HCT116 (cell line): ENCODE results near the gene MAML2. TPM values are rescaled to one million over a fixed set of nuclear protein-coding genes. Genes with fewer than 3 reads are reported as not detected.
A peak's percentile ranks its signal among the peaks of the same experiment; 100 is the strongest.

ENCODE experiments used
- ATAC-seq: fragments of 200-7000 bp; cut with Tn5 transposase; 2 replicates; pipeline ENCODE4 v1.9.1; 2020; ENCODE audit warnings: mild to moderate bottlenecking, moderate library complexity
- BruUV-seq: library from RNA; stranded (reverse); fragments of 400-500 nt; replicated peaks from 2 replicates; lab custom pipeline; 2021; lab: Mats Ljungman, UMichigan
- CTCF ChIA-PET: fragments of 300-600 bp; sonication (Branson Sonifier 250); formaldehyde crosslinking; loops from one replicate; lab custom pipeline; 2021; ENCODE audit warnings: antibody characterized with exemption; lab: Charles Lee
- POLR2A ChIA-PET: fragments of 300-600, 350-600 bp; sonication (Branson Sonifier 250); formaldehyde crosslinking; loops from one replicate; lab custom pipeline; 2021; ENCODE audit warnings: antibody characterized with exemption; lab: Charles Lee
- RAD21 ChIA-PET, 2 experiments: fragments of 300-600 bp; sonication (Branson Sonifier 250); formaldehyde crosslinking; loops; one replicate each; lab custom pipeline; 2023; ENCODE audit warnings: low total read pairs in 2 of 2; ENCODE audit not compliant: uncharacterized antibody in 2 of 2, unreplicated experiment in 2 of 2, low non-redundant PET in 1 of 2; lab: Charles Lee
- DNase-seq: peaks from one replicate; pipeline ENCODE4 v3.0.0-alpha.2; 2010; ENCODE audit warnings: low read depth, low spot score
- H2AFZ ChIP-seq: fragments of 200-600 bp; shearing (Covaris generic), sonication (generic); 2 replicates; pipeline ENCODE4 v1.6.1; 2017; ENCODE audit warnings: low read depth, mixed run types, mixed read lengths, antibody characterized with exemption, low read length; ENCODE audit not compliant: poor library complexity, severe bottlenecking
- H3K27ac ChIP-seq: 2 replicates; pipeline ENCODE4 v1.5.1; 2012; ENCODE audit warnings: low read depth, low read length
- H3K27me3 ChIP-seq: fragments of 200-600 bp; sonication (generic); 2 replicates; pipeline ENCODE4 v1.6.1; 2016; ENCODE audit warnings: mixed run types, low read length, mixed read lengths; ENCODE audit not compliant: insufficient read depth
- H3K36me3 ChIP-seq, 2 experiments: fragments of 200-500 bp in 1 of 2; fragments of 200-600 bp in 1 of 2; sonication (Bioruptor generic) in 1 of 2; sonication (generic) in 1 of 2; 2 replicates each; pipeline versions ENCODE4 v1.5.1 to v1.6.1; 2014 to 2016; ENCODE audit warnings: low read length in 2 of 2, inconsistent platforms in 1 of 2, mixed read lengths in 1 of 2, mixed run types in 1 of 2; ENCODE audit not compliant: insufficient read depth in 2 of 2, control insufficient read depth in 1 of 2
- H3K4me1 ChIP-seq, 2 experiments: fragments of 200-600 bp in 1 of 2; sonication (generic) in 1 of 2; 2 replicates each; pipeline versions ENCODE4 v1.5.1 to v1.6.1; 2012 to 2017; ENCODE audit warnings: low read length in 2 of 2, inconsistent platforms in 1 of 2, mild to moderate bottlenecking in 1 of 2, mixed read lengths in 1 of 2, mixed run types in 1 of 2, moderate library complexity in 1 of 2; ENCODE audit not compliant: insufficient read depth in 2 of 2, control insufficient read depth in 1 of 2
- H3K4me2 ChIP-seq: fragments of 200-600 bp; sonication (generic); 2 replicates; pipeline ENCODE4 v1.6.1; 2017; ENCODE audit warnings: mixed run types, low read length, mixed read lengths
- H3K4me3 ChIP-seq, 2 experiments: fragments of 200-600 bp in 1 of 2; sonication (generic) in 1 of 2; replicated peaks in 1 of 2; 2 replicates each; pipeline ENCODE4 v1.5.1; 2011 to 2016; ENCODE audit warnings: low read length in 2 of 2, control low read depth in 1 of 2, low read depth in 1 of 2, mild to moderate bottlenecking in 1 of 2, mixed read lengths in 1 of 2, mixed run types in 1 of 2
- H3K79me2 ChIP-seq: fragments of 200-600 bp; sonication (generic); 2 replicates; pipeline ENCODE4 v1.6.1; 2017; ENCODE audit warnings: mild to moderate bottlenecking, mixed run types, low read length, moderate library complexity, mixed read lengths; ENCODE audit not compliant: insufficient read depth
- H3K9ac ChIP-seq: fragments of 200-600 bp; sonication (generic); 2 replicates; pipeline ENCODE4 v1.6.1; 2016; ENCODE audit warnings: low read length, mixed read lengths
- H3K9me2 ChIP-seq: fragments of 200-600 bp; sonication (generic), shearing (Covaris generic); 2 replicates; pipeline ENCODE4 v1.6.1; 2017; ENCODE audit warnings: mixed run types, mild to moderate bottlenecking, moderate library complexity; ENCODE audit not compliant: insufficient read depth
- H3K9me3 ChIP-seq, 2 experiments: fragments of 200-500 bp in 1 of 2; fragments of 200-600 bp in 1 of 2; sonication (Bioruptor generic) in 1 of 2; sonication (generic) in 1 of 2; 2 replicates each; pipeline ENCODE4 v1.6.1; 2014 to 2017; ENCODE audit warnings: low read length in 2 of 2, mixed read lengths in 2 of 2, inconsistent platforms in 1 of 2, low read depth in 1 of 2, mild to moderate bottlenecking in 1 of 2, mixed run types in 1 of 2, moderate library complexity in 1 of 2; ENCODE audit not compliant: control insufficient read depth in 1 of 2, insufficient read depth in 1 of 2
- H4K20me1 ChIP-seq: fragments of 200-600 bp; sonication (generic), shearing (Covaris generic); 2 replicates; pipeline ENCODE4 v1.6.1; 2017; ENCODE audit warnings: mixed run types, mild to moderate bottlenecking, moderate library complexity; ENCODE audit not compliant: insufficient read depth
- EGR1 ChIP-seq: IDR thresholded peaks from 2 replicates; pipeline ENCODE4 v1.6.1; 2012; ENCODE audit warnings: low read depth
- ELF1 ChIP-seq: IDR thresholded peaks from 2 replicates; pipeline ENCODE4 v1.6.1; 2012; ENCODE audit warnings: low read depth, borderline replicate concordance
- EZH2phosphoT487 ChIP-seq: fragments of 200-600 bp; IDR thresholded peaks from 2 replicates; pipeline ENCODE4 v1.6.1; 2018; ENCODE audit warnings: antibody characterized with exemption, borderline replicate concordance
- FOSL1 ChIP-seq: IDR thresholded peaks from 2 replicates; pipeline ENCODE4 v1.6.1; 2012; ENCODE audit warnings: low read depth
- JUND ChIP-seq: IDR thresholded peaks from 2 replicates; pipeline ENCODE4 v1.6.1; 2012
- POLR2AphosphoS5 ChIP-seq: IDR thresholded peaks from 2 replicates; pipeline ENCODE4 v1.6.1; 2011; ENCODE audit warnings: mild to moderate bottlenecking, low read depth, low read length, moderate library complexity
- RAD21 ChIP-seq: IDR thresholded peaks from 2 replicates; pipeline ENCODE4 v1.6.1; 2012; ENCODE audit warnings: low read depth, mild to moderate bottlenecking
- SIN3A ChIP-seq: IDR thresholded peaks from 2 replicates; pipeline ENCODE4 v1.6.1; 2012; ENCODE audit warnings: low read depth
- SP1 ChIP-seq: IDR thresholded peaks from 2 replicates; pipeline ENCODE4 v1.6.1; 2012; ENCODE audit warnings: low read depth
- SRF ChIP-seq: IDR thresholded peaks from 2 replicates; pipeline ENCODE4 v1.6.1; 2012; ENCODE audit warnings: low read depth
- YY1 ChIP-seq: IDR thresholded peaks from 2 replicates; pipeline ENCODE4 v1.6.1; 2011; ENCODE audit warnings: low read length, low read depth, moderate library complexity, mild to moderate bottlenecking; ENCODE audit not compliant: insufficient replicate concordance; ENCODE audit errors: extremely low read depth
- ZFX ChIP-seq: fragments of 450-650 bp; IDR thresholded peaks from 2 replicates; pipeline ENCODE4 v1.6.1; 2017
- intact Hi-C: fragments of 100-400 bp; cut with micrococcal nuclease; formaldehyde crosslinking; loops from 2 replicates; pipeline ENCODE4 v1.10.0; 2022
- total RNA-seq: library from RNA; stranded (reverse); gene quantifications from one replicate; pipeline ENCODE4 v1.2.1, GENCODE V29; 2021; ENCODE audit not compliant: unreplicated experiment

The MAML2 gene
- total RNA-seq, 1 experiment from 2014 or later: 2.6 TPM

DNA sequence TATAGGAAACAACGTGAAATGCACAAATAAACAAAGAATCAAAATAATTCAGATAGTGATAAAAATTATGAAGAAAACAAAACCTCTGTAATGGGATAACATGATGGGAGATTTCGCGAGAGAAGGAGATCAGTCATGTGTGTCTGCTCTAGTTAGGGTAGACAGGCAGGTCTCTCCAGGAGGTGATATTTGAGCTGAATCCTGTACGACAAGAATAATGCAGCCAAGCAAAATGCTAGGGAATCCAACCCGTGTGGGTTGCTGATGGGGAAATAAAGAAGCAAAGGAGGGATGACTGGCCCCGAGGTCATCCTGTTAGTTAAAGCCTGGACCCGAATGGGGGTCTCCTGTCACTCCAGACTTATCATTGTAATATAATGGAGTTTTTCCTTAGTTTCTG lies 16.0 kb downstream of the MAML2 start:
- Histone ChIP-seq H3K4me2 (no peak overlapping the region), H3K27me3 (no peaks in the 10 kb centered on the region), H3K36me3 (no peaks in the 10 kb centered on the region), H4K20me1 (no peaks in the 10 kb centered on the region), H3K9ac (no peak overlapping the region), H3K9me2 (no peaks in the 10 kb centered on the region), H3K27ac (no peak overlapping the region), H3K4me1 (peaks cover 20 to 49% of the 10 kb centered on the region in 2 experiments), H2AFZ (no peak overlapping the region), H3K79me2 (no peaks in the 10 kb centered on the region), H3K4me3 (no peak overlapping the region), H3K9me3 (no peaks in the 10 kb centered on the region)
- ChIA-PET RAD21 (no interaction called here), POLR2A (no interaction called here), CTCF (no interaction called here)
- TF ChIP-seq EZH2phosphoT487: no peak
- TF ChIP-seq FOSL1: no peak
- TF ChIP-seq YY1: no peak
- no TSS peak for BruUV-seq
- no peak for ATAC-seq
- no peak for DNase-seq
- intact Hi-C loops: no loop called here

DNA sequence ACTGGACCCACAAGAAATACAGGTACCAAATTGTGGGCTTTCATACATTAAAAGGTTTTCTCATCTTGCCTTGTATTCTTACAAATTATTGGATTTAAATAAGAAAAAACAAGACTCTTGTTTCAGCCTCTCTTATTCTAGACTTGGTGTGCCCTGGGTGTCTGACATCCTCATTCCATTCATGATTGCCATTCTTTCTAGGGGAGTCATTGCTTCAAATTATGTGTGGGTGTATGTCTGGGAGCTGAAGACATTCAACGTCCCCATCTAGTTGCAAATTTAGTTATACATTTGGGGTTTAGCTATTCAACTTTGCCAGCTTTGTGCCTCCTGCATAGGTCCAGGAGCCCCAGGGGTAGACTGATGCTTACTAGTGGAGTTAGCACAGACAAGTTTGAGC lies 18.1 kb downstream of the MAML2 start:
- H3K9me2 ChIP-seq: no peaks in the 10 kb centered on the region
- no peaks in the 10 kb centered on the region for H3K27me3 ChIP-seq
- TF ChIP-seq JUND (peak; percentile 75), POLR2AphosphoS5 (no peak), SRF (no peak), SP1 (peak; percentile 51; the same call in 1 of the 2 replicates), FOSL1 (peak; percentile 71), SIN3A (no peak), ELF1 (peak; percentile 37), EGR1 (peak; percentile 95), RAD21 (peak; percentile 20; the same call in 1 of the 2 replicates), ZFX (no peak)
- no peaks in the 10 kb centered on the region for H4K20me1 ChIP-seq
- peak overlapping the region; percentile 19; the same call in 1 of the 2 replicates for H3K27ac ChIP-seq
- RAD21 ChIA-PET: no interaction called here
- CTCF ChIA-PET: interaction anchor here (1.2 kb wide), 1 partner anchor 18 kb away, joined by 6 read pairs; the partner anchor contains the start of gene MAML2
- BruUV-seq: no TSS peak
- no peaks in the 10 kb centered on the region for H3K9me3 ChIP-seq
- H3K4me2 ChIP-seq: peak overlapping the region; percentile 77
- H3K4me1 ChIP-seq: peaks cover 20 to 49% of the 10 kb centered on the region in 2 experiments
- no peaks in the 10 kb centered on the region for H3K36me3 ChIP-seq
- peak overlapping the region in 1 of 2 experiments; percentile 29; a peak in 2 of 4 replicates for H3K4me3 ChIP-seq
- ATAC-seq (peak; percentile 90), DNase-seq (peak; percentile 16)
- H3K9ac ChIP-seq: peak overlapping the region; percentile 16; the same call in 1 of the 2 replicates
- intact Hi-C loops: no loop called here
- H3K79me2 ChIP-seq: no peaks in the 10 kb centered on the region
- H2AFZ ChIP-seq: peak overlapping the region; percentile 52
- POLR2A ChIA-PET: no interaction called here
